GM12878 (cell line): ENCODE data around the gene MAP4K2. TPM values are rescaled to one million over a fixed set of nuclear protein-coding genes. Genes with fewer than 3 reads are reported as not detected.
A peak's percentile ranks its signal among the peaks of the same experiment; 100 is the strongest.

ENCODE experiments used
- ATAC-seq: fragments of 200-7000 bp; cut with Tn5 transposase; 3 replicates; pipeline ENCODE4 v1.9.1; 2020; ENCODE audit warnings: mild to moderate bottlenecking, moderate library complexity
- BruUV-seq: library from RNA; stranded (reverse); fragments of 400-500 nt; replicated peaks from 2 replicates; lab custom pipeline; 2021; lab: Mats Ljungman, UMichigan
- CTCF ChIA-PET: fragments of 300-600 bp; sonication (Branson Sonifier 250); formaldehyde crosslinking; extraction: SDS; loops from one replicate; lab custom pipeline; 2021; ENCODE audit warnings: inconsistent platforms; lab: Yijun Ruan, JAX
- POLR2A ChIA-PET: fragments of 350-600 bp; formaldehyde crosslinking; extraction: SDS; loops from one replicate; lab custom pipeline; 2021; ENCODE audit warnings: inconsistent platforms; lab: Charles Lee
- RAD21 ChIA-PET: fragments of 300-600 bp; sonication (Branson Sonifier 250); formaldehyde crosslinking; loops from one replicate; lab custom pipeline; 2023; ENCODE audit warnings: antibody characterized with exemption; ENCODE audit not compliant: unreplicated experiment; lab: Charles Lee
- SMC1A ChIA-PET: fragments of 300-600 bp; sonication (Branson Sonifier 250); formaldehyde crosslinking; loops from one replicate; lab custom pipeline; 2023; ENCODE audit not compliant: unreplicated experiment, uncharacterized antibody; lab: Charles Lee
- DNase-seq: peaks from one replicate; pipeline ENCODE4 v3.0.0-alpha.2; 2011; ENCODE audit warnings: low read depth, low spot score
- FAIRE-seq: peaks from 3 replicates; lab custom pipeline; 2011; peaks lifted over from hg19 to GRCh38; lab: Jason Lieb, UNC
- H2AFZ ChIP-seq: 2 replicates; pipeline ENCODE4 v1.6.0; 2011; ENCODE audit warnings: low read depth, low read length, control low read depth; ENCODE audit not compliant: control insufficient read depth
- H3K27ac ChIP-seq: 2 replicates; pipeline ENCODE4 v1.5.1; 2011; ENCODE audit warnings: control low read depth; ENCODE audit not compliant: control insufficient read depth, insufficient read depth
- H3K27me3 ChIP-seq, 2 experiments: replicated peaks in 1 of 2; 2 replicates each; pipeline versions ENCODE4 v1.6.0 to v1.6.1; 2011; ENCODE audit warnings: low read length in 1 of 2; ENCODE audit not compliant: control insufficient read depth in 2 of 2, insufficient read depth in 2 of 2
- H3K36me3 ChIP-seq, 2 experiments: 2 replicates each; pipeline ENCODE4 v1.5.1; 2011; ENCODE audit warnings: low read length in 1 of 2; ENCODE audit not compliant: control insufficient read depth in 2 of 2, insufficient read depth in 2 of 2
- H3K4me1 ChIP-seq: 2 replicates; pipeline ENCODE4 v1.6.1; 2011; ENCODE audit warnings: mild to moderate bottlenecking, low read length, moderate library complexity, mixed read lengths; ENCODE audit not compliant: control insufficient read depth, insufficient read depth
- H3K4me2 ChIP-seq: 2 replicates; pipeline ENCODE4 v1.6.0; 2011; ENCODE audit warnings: control low read depth; ENCODE audit not compliant: control insufficient read depth, insufficient read depth
- H3K4me3 ChIP-seq: fragments of 200-600 bp; sonication (generic); 2 replicates; pipeline ENCODE4 v1.5.1; 2016
- H3K79me2 ChIP-seq: 2 replicates; pipeline ENCODE4 v1.6.0; 2011; ENCODE audit warnings: low read length; ENCODE audit not compliant: control insufficient read depth, insufficient read depth
- H3K9ac ChIP-seq: 2 replicates; pipeline ENCODE4 v1.8.0; 2011; ENCODE audit warnings: low read length, control low read depth, mixed read lengths; ENCODE audit not compliant: control insufficient read depth, insufficient read depth
- H3K9me3 ChIP-seq: replicated peaks from 3 replicates; pipeline ENCODE4 v1.5.1; 2011; ENCODE audit warnings: mild to moderate bottlenecking, low read length; ENCODE audit not compliant: control insufficient read depth, insufficient read depth
- H4K20me1 ChIP-seq: 2 replicates; pipeline ENCODE4 v1.6.0; 2011; ENCODE audit not compliant: control insufficient read depth, insufficient read depth
- ASH2L ChIP-seq: fragments of 300-600, 200-600 bp; sonication (generic); IDR thresholded peaks from 2 replicates; pipeline ENCODE4 v1.6.1; 2017; ENCODE audit warnings: low read depth, mild to moderate bottlenecking, borderline replicate concordance
- BMI1 ChIP-seq: fragments of 450-650 bp; IDR thresholded peaks from 2 replicates; pipeline ENCODE4 v1.6.1; 2016; ENCODE audit warnings: mild to moderate bottlenecking, moderate library complexity, borderline replicate concordance
- BRCA1 ChIP-seq: IDR thresholded peaks from 2 replicates; pipeline ENCODE4 v1.6.1; 2011; ENCODE audit warnings: low read depth, low read length, improper control_type of control experiment
- CBX5 ChIP-seq: sonication (generic); IDR thresholded peaks from 2 replicates; pipeline ENCODE4 v1.6.1; 2016; ENCODE audit warnings: low read depth, moderate library complexity, mild to moderate bottlenecking, inconsistent platforms
- CREM ChIP-seq: IDR thresholded peaks from 2 replicates; pipeline ENCODE4 v1.6.1; 2014; ENCODE audit warnings: antibody characterized with exemption, low read depth
- EP300 ChIP-seq, 2 experiments: fragments of 150-350 bp in 1 of 2; IDR thresholded peaks; 2 replicates each; pipeline ENCODE4 v1.6.1; 2011 to 2012; ENCODE audit warnings: low read depth in 2 of 2, low read length in 2 of 2, borderline replicate concordance in 1 of 2, improper control_type of control experiment in 1 of 2, inconsistent platforms in 1 of 2; ENCODE audit not compliant: control insufficient read depth in 1 of 2
- FOS ChIP-seq: IDR thresholded peaks from 3 replicates; pipeline ENCODE4 v1.6.1; 2011; ENCODE audit warnings: borderline replicate concordance; ENCODE audit not compliant: insufficient read length; ENCODE audit errors: extremely low read depth
- HCFC1 ChIP-seq: fragments of 150-350 bp; IDR thresholded peaks from 2 replicates; pipeline ENCODE4 v1.6.1; 2014; ENCODE audit warnings: low read length
- KDM1A ChIP-seq: fragments of 200-600 bp; sonication (generic); IDR thresholded peaks from 2 replicates; pipeline ENCODE4 v1.6.1; 2016; ENCODE audit warnings: borderline replicate concordance
- MEF2B ChIP-seq: fragments of 450-650 bp; IDR thresholded peaks from 2 replicates; pipeline ENCODE4 v1.6.1; 2018; ENCODE audit warnings: mild to moderate bottlenecking, moderate library complexity; ENCODE audit not compliant: partially characterized antibody, poor library complexity, severe bottlenecking
- POU2F2 ChIP-seq: IDR thresholded peaks from 3 replicates; pipeline ENCODE4 v1.6.1; 2011; ENCODE audit warnings: low read depth, mild to moderate bottlenecking, low read length, borderline replicate concordance
- SIN3A ChIP-seq: IDR thresholded peaks from 2 replicates; pipeline ENCODE4 v1.6.1; 2012; ENCODE audit warnings: low read depth, low read length, improper control_type of control experiment
- SIX5 ChIP-seq: IDR thresholded peaks from 2 replicates; pipeline ENCODE4 v1.6.1; 2011; ENCODE audit warnings: mild to moderate bottlenecking, low read depth, low read length, moderate library complexity; ENCODE audit not compliant: severe bottlenecking
- SMAD5 ChIP-seq: IDR thresholded peaks from 2 replicates; pipeline ENCODE4 v1.6.1; 2016; ENCODE audit warnings: antibody characterized with exemption, low read depth
- SMARCA5 ChIP-seq: fragments of 450-650 bp; IDR thresholded peaks from 2 replicates; pipeline ENCODE4 v1.6.1; 2017; ENCODE audit warnings: mild to moderate bottlenecking
- SPI1 ChIP-seq: IDR thresholded peaks from 2 replicates; pipeline ENCODE4 v1.6.1; 2011; ENCODE audit warnings: low read depth, mild to moderate bottlenecking, low read length, moderate library complexity, borderline replicate concordance; ENCODE audit not compliant: insufficient read depth
- SUZ12 ChIP-seq: fragments of 200-600 bp; sonication (generic); IDR thresholded peaks from one replicate; pipeline ENCODE4 v1.6.1; 2018; ENCODE audit warnings: antibody characterized with exemption, mild to moderate bottlenecking; ENCODE audit not compliant: unreplicated experiment
- ZNF207 ChIP-seq: fragments of 450-650 bp; IDR thresholded peaks from 2 replicates; pipeline ENCODE4 v1.6.1; 2014; ENCODE audit warnings: antibody characterized with exemption, mild to moderate bottlenecking, borderline replicate concordance
- ZNF274 ChIP-seq: IDR thresholded peaks from one replicate; pipeline ENCODE4 v1.8.0; 2011; ENCODE audit not compliant: insufficient read length, insufficient read depth
- ZSCAN29 ChIP-seq: fragments of 450-650 bp; IDR thresholded peaks from 2 replicates; pipeline ENCODE4 v1.6.1; 2017; ENCODE audit warnings: mild to moderate bottlenecking, moderate library complexity
- WGBS: methylation state at CpG from one replicate; pipeline ENCODE4 v1.1.6; 2016; ENCODE audit warnings: low lambda C conversion rate; ENCODE audit not compliant: insufficient replicate concordance, insufficient coverage; ENCODE audit errors: missing lambda C conversion rate; 5-methylcytosine and 5-hydroxymethylcytosine counted together
- in situ Hi-C: fragments of 300-500 bp; cut with MboI; formaldehyde crosslinking; loops from 9 replicates; pipeline ENCODE4 v1.14.3; 2018; ENCODE audit warnings: mixed read lengths
- intact Hi-C: fragments of 100-400 bp; cut with micrococcal nuclease; formaldehyde crosslinking; loops from one replicate; pipeline ENCODE4 v1.14.2; 2022; ENCODE audit not compliant: unreplicated experiment
- polyA plus RNA-seq, 11 experiments: library from polyadenylated mRNA; depleted of rRNA in 4 of 11; unstranded in 6 of 11; stranded (reverse) in 5 of 11; fragments of >200 nt; fragmentation: Nextera tagmentation in 4 of 11; fragmentation: Illumina TruSeq in 1 of 11; extraction: Ambion mirVana in 4 of 11; extraction: Trizol in 1 of 11; gene quantifications; 1 replicate in 1 of 11; 2 replicates in 10 of 11; pipeline versions ENCODE4 v1.2.1 to v1.2.3, GENCODE V29; 2011 to 2016; ENCODE audit warnings: inconsistent platforms in 2 of 11, missing spikeins in 2 of 11, low read depth in 1 of 11
- total RNA-seq, 4 experiments: library from RNA; depleted of rRNA in 3 of 4; stranded (reverse); fragments of >200 nt in 3 of 4; fragmentation: Illumina TruSeq in 1 of 4; extraction: Trizol in 1 of 4; gene quantifications; 2 replicates each; pipeline versions ENCODE4 v1.2.1 to v1.2.3, GENCODE V29; 2013 to 2021
- TF ChIP-seq, protein P1 (sequence below): fragments of 450-650 bp; formaldehyde crosslinking; IDR thresholded peaks from 2 replicates; pipeline ENCODE4 v1.4.0; 2020; ENCODE audit warnings: mild to moderate bottlenecking, moderate library complexity

MAP4K2 gene
- total and polyA plus RNA-seq, 10 of the 15 experiments (the other 5 are each of a cell fraction or from before 2014, with no cell fraction given), result 0.98 to 78.1 (median 48.9) TPM

DNA sequence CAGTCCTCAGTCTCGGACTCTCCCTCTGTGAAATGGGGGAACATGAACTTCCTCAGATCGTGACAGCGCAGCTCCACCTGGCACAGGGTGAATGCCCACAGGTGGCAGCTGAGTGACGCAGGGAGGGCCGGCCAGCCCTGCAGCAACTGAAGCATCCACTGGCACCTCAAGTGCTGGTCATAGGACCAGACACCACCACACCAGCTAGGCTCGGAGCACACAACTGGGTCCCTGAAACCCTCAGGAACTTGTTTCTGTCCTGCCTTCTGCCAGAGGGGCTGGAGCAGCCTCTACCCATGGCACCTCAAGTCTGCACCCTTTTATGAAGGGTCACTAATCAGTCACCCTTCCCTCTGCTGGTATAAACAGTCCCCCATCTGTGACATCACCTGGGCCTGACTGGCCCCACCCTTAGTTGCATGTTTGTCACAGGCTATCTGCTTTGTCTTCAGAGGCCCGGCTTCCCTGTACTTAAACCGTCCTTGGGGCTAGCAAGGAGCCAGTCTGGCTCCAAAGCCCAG, 48.9 kb upstream of the MAP4K2 start:
- Histone ChIP-seq H4K20me1 (no peaks in the 10 kb centered on the region), H3K4me1 (peaks cover 94% of the 10 kb centered on the region), H3K9ac (peak overlapping the region; percentile 73), H3K9me3 (no peaks in the 10 kb centered on the region), H3K27me3 (no peaks in the 10 kb centered on the region), H2AFZ (no peak overlapping the region), H3K36me3 (peaks cover 12 to 39% of the 10 kb centered on the region in 2 experiments), H3K79me2 (peaks cover 26% of the 10 kb centered on the region), H3K27ac (peak overlapping the region; percentile 97), H3K4me2 (peak overlapping the region; percentile 98), H3K4me3 (peak overlapping the region; percentile 12; the same call in 1 of the 2 replicates)
- ChIA-PET RAD21 (interaction anchor here (0.6 to 12.9 kb wide), 6 partner anchors 12 to 673 kb away, joined by 3 to 316 read pairs (median 6); partner anchors contain the start of genes EHD1 and SCYL1), CTCF (interaction anchor here (1.1 to 28.8 kb wide), 4 partner anchors 12 to 145 kb away, joined by 3 to 1208 read pairs (median 189); partner anchors contain the start of genes BATF2 and EHD1), POLR2A (interaction anchor here (12.2 to 24.3 kb wide), 2 partner anchors 12 to 29 kb away, joined by 232 to 620 read pairs; partner anchors contain the start of gene EHD1), SMC1A (interaction anchor here (7.7 to 12.7 kb wide), 3 partner anchors 12 to 41 kb away, joined by 138 to 306 read pairs (median 227); partner anchors contain the start of gene EHD1)
- FAIRE-seq (no peak), ATAC-seq (peak; percentile 29), DNase-seq (no peak)
- no TSS peak for BruUV-seq
- WGBS, result 0% methylated on average over 8 of the region's 8 CpGs
- intact Hi-C loops (loop anchor here (1.0 to 2.0 kb wide), 3 partner anchors 7 to 27 kb away; partner anchors contain the start of gene EHD1), in situ Hi-C loops (no loop called here)
- TF ChIP-seq POU2F2 (no peak), SMAD5 (peak; percentile 79; the same call in 1 of the 2 replicates), CREM (0 out of 2 replicates have a peak, but pooled peaks have one; percentile 15), BMI1 (no peak), ZSCAN29 (no peak), EP300 (IDR thresholded peaks at IDR 0.05; ENCODE audit: borderline replicate concordance in 1 of 2, control insufficient read depth in 1 of 2, low read depth in 2 of 2, low read length in 2 of 2) (0 out of 4 replicates have a peak, but pooled peaks of 1 of the 2 experiments have one; percentile 24), SIX5 (no peak), SUZ12 (no peak), KDM1A (no peak), HCFC1 (0 out of 2 replicates have a peak, but pooled peaks have one; percentile 9), ASH2L (no peak), SIN3A (no peak), CBX5 (no peak), ZNF207 (no peak), MEF2B (no peak), ZNF274 (no peak), SPI1 (no peak), SMARCA5 (0 out of 2 replicates have a peak, but pooled peaks have one; percentile 7), FOS (no peak), BRCA1 (no peak)
- TF ChIP-seq, protein P1, sequence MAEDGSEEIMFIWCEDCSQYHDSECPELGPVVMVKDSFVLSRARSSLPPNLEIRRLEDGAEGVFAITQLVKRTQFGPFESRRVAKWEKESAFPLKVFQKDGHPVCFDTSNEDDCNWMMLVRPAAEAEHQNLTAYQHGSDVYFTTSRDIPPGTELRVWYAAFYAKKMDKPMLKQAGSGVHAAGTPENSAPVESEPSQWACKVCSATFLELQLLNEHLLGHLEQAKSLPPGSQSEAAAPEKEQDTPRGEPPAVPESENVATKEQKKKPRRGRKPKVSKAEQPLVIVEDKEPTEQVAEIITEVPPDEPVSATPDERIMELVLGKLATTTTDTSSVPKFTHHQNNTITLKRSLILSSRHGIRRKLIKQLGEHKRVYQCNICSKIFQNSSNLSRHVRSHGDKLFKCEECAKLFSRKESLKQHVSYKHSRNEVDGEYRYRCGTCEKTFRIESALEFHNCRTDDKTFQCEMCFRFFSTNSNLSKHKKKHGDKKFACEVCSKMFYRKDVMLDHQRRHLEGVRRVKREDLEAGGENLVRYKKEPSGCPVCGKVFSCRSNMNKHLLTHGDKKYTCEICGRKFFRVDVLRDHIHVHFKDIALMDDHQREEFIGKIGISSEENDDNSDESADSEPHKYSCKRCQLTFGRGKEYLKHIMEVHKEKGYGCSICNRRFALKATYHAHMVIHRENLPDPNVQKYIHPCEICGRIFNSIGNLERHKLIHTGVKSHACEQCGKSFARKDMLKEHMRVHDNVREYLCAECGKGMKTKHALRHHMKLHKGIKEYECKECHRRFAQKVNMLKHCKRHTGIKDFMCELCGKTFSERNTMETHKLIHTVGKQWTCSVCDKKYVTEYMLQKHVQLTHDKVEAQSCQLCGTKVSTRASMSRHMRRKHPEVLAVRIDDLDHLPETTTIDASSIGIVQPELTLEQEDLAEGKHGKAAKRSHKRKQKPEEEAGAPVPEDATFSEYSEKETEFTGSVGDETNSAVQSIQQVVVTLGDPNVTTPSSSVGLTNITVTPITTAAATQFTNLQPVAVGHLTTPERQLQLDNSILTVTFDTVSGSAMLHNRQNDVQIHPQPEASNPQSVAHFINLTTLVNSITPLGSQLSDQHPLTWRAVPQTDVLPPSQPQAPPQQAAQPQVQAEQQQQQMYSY (CRISPR knock-in tag), result no peak
